CD4-positive, alpha-beta T cell treated with Interleukin-2 at 100 ng/mL for 4 hours (primary cell): ENCODE measurements around the gene ENTREP3.
"Not testable (repeated sequence)": the region's sequence is repeated elsewhere in the genome, so short reads cannot be mapped to it uniquely, and the experiment has no call there.

Experiments used
- DNase-seq: peaks from one replicate; pipeline ENCODE4 v3.0.0-alpha.2; 2020; ENCODE audit warnings: low spot score

The ENTREP3 gene

GRCh38 chr1:155255243-155256007 is at the start of gene ENTREP3:
Gene ENTREP3 (minus strand): TSS chr1:155255483. CDS start chr1:155254877, 606 bp downstream.
- peak; percentile 71 for DNase-seq

- DNase-seq = no peak
Measured at GRCh38 chr1:155304558-155305063, 49.3 kb upstream of the ENTREP3 start.

GRCh38 chr1:155301342-155301841 is 46.1 kb upstream of the ENTREP3 start, which contains the start of gene PKLR:
Gene PKLR (minus strand): TSS chr1:155301438. CDS start chr1:155301395, 43 bp downstream.
- no peak for DNase-seq

GRCh38 chr1:155300553-155301329 is 45.5 kb upstream of the ENTREP3 start:
- no peak for DNase-seq

DNA sequence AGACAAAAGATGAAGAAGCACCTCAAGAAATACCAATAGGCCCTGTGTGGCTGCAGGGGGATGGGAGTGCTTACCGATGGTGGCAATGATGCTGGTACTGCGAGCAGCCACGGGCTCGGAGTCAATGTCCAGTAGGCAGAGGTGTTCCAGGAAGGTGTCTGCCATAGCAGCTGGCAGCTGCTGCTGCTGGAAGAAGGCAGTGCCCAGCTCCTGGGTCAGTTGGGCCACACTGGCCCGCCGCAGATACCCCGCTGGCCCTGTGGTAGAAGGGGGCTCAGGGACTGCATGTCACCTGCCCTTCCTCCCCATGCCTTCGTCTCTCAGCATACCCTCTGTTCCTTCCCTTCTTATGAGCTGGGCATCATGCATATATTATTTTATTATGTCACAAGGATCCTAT is 44.7 kb upstream of the ENTREP3 start:
- DNase-seq = no peak

DNA sequence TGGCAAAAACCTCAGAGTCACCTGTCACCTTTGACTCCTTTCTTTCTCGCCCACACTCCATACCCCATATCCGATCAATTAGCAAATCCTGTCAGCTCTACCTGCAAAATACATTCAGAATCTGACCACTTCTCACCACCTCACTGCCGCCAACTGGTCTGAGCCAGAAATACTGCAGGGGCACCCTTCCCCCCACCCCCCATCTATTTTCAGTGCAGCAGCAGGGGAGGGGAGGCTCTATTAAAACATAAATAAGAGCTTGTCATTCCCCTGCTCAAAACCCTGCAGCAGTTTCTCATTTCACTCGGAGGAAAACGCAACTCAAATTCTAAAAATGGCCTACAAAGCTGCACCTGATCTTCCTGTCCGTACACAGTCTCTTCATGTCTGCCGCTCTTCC is 42.1 kb upstream of the ENTREP3 start:
- DNase-seq = no peak

- DNase-seq = no peak
Measured at GRCh38 chr1:155296661-155297060, 41.4 kb upstream of the ENTREP3 start.

GRCh38 chr1:155295942-155296267 is 40.6 kb upstream of the ENTREP3 start:
- DNase-seq = no peak

GRCh38 chr1:155295183-155295941 is 40.1 kb upstream of the ENTREP3 start:
- no peak for DNase-seq

DNA sequence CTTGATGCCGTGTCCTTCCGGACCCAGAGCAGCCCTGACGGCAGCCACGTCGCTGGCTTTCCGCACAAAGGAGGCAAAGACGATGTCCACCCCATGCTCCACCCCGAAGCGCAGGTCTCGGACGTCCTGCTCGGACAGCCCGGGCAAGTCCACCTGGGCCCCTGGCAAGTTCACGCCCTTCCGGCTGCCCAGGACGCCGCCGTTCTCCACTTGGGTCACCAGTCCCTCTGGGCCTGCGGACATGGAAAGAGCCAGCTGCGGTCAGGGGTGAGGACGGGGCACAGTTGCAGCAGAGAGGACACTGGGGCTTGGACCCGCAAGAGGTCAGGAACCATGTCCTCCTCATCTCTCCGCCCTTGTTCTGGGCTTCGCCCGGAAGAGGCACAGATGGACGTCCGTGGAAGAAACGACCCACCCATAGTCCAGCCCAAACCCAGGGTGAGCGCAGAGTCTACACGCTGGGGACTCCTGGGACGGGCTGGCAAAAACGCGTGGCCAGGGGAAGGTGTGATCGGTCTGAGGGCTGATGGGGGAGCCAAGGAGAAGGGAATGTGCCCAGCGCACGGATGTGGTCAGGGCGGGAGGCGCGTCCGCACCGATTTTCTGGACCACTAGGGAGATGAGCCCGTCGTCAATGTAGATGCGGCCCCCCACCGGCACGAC is 39.4 kb upstream of the ENTREP3 start:
- DNase-seq = no peak

GRCh38 chr1:155293086-155293749 is 37.9 kb upstream of the ENTREP3 start:
- no peak for DNase-seq

GRCh38 chr1:155291006-155291405 is 35.7 kb upstream of the ENTREP3 start:
- DNase-seq = not testable (repeated sequence)

- DNase-seq = no peak
Measured at GRCh38 chr1:155287987-155288543, 32.8 kb upstream of the ENTREP3 start.

- DNase-seq = no peak
Measured at GRCh38 chr1:155286544-155286943, 31.3 kb upstream of the ENTREP3 start.

- no peak for DNase-seq
Measured at GRCh38 chr1:155285631-155286044, 30.4 kb upstream of the ENTREP3 start.

DNA sequence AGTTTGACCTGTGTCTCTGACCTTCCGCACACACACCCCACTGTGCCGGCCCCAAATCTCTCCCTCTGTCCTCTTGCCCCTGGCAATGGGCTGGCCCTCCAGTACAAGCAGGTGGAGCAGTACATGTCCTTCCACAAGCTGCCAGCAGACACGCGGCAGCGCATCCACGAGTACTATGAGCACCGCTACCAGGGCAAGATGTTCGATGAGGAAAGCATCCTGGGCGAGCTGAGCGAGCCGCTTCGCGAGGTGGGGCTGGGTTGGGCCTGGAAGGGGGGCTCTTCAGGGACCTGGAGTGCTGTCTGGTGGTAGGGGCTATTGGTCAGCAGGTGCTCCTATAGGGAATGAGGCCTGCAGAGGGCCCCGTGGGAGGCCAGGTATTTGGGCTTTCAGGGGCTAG is 29.8 kb upstream of the ENTREP3 start:
- no peak for DNase-seq

DNA sequence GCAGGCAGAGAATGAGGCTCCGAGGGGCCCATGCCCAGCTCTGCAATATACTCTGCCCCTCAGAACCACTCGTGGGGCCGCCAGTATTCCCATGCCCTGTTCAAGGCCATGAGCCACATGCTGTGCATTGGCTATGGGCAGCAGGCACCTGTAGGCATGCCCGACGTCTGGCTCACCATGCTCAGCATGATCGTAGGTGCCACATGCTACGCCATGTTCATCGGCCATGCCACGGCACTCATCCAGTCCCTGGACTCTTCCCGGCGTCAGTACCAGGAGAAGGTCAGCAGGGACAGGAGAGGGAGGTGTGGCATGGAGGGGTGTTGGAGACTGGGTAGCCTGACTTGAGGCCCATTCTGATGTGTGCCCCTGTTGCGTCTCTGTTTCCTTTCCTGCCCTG is 29.2 kb upstream of the ENTREP3 start:
- no peak for DNase-seq

DNA sequence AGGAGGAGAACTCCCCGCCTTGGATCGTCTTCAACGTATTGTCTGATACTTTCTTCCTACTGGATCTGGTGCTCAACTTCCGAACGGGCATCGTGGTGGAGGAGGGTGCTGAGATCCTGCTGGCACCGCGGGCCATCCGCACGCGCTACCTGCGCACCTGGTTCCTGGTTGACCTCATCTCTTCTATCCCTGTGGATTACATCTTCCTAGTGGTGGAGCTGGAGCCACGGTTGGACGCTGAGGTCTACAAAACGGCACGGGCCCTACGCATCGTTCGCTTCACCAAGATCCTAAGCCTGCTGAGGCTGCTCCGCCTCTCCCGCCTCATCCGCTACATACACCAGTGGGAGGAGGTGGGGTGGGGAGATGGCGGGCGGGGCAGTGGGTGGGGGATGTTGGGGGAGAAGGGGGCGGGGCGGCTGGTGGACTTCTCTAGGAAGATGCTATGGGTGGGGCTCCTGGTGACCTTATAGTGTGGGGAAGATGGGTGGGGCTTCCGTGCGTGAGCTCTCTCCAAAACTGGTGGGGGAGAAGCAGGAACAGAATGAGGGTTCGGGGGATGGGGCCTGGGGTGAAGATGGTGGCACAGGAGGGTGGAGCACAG is 27.3 kb upstream of the ENTREP3 start:
- no peak for DNase-seq

GRCh38 chr1:155279268-155279667 is 24.0 kb upstream of the ENTREP3 start:
- no peak for DNase-seq

DNA sequence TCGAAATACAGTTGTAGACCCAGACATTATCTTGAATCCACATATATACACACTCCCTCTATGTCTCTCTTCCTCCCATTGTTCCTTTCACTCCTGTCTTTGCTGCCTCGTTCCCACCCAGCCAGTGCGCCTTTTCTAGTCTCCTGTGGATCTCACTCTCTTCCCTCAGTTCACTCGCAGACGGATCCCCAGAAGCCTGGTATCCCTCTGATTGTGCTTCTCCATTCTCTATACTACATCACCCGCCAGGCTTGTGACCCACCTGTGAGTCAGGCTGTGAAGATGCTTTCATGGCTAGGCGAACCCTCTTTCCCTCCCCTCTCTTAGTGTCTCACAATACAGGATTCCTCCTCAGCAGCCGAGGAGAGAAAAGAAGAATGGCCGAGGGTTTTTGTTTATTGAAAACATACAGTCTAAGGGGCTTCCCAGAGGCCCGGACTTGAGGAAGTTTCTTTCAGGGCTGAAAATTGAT is 23.4 kb upstream of the ENTREP3 start:
- no peak for DNase-seq
